Stimulated activated CD8-positive, alpha-beta memory T cell treated with anti-CD3 and anti-CD28 coated beads, Interleukin-15, amount 100 ng/mL, for 24 hours (primary cell): ENCODE results near the gene TEX10.
"Not testable (repeated sequence)": the region's sequence is repeated elsewhere in the genome, so short reads cannot be mapped to it uniquely, and the experiment has no call there.

ENCODE experiments used
- DNase-seq: peaks from one replicate; pipeline ENCODE4 v3.0.0-alpha.2; 2020; ENCODE audit warnings: low read depth

TEX10 gene

GRCh38 chr9:100346836-100347235, 5.9 kb downstream of the TEX10 start:
- no peak for DNase-seq

GRCh38 chr9:100341889-100342288, 10.9 kb downstream of the TEX10 start:
- no peak for DNase-seq

GRCh38 chr9:100340224-100340623, 12.5 kb downstream of the TEX10 start:
- DNase-seq: no peak

- not testable (repeated sequence) for DNase-seq
Measured at GRCh38 chr9:100338736-100339135, 14.0 kb downstream of the TEX10 start.

GRCh38 chr9:100324594-100325200, 28.0 kb downstream of the TEX10 start:
- no peak for DNase-seq

- no peak for DNase-seq
Measured at GRCh38 chr9:100322954-100323536, 29.7 kb downstream of the TEX10 start.

GRCh38 chr9:100317706-100318105, 35.0 kb downstream of the TEX10 start:
- no peak for DNase-seq

GRCh38 chr9:100315561-100315960, 37.2 kb downstream of the TEX10 start:
- DNase-seq: no peak

- no peak for DNase-seq
Measured at GRCh38 chr9:100309992-100310391, 42.8 kb downstream of the TEX10 start.

- no peak for DNase-seq
Measured at GRCh38 chr9:100308965-100309564, 43.7 kb downstream of the TEX10 start.

- no peak for DNase-seq
Measured at GRCh38 chr9:100307080-100307479, 45.7 kb downstream of the TEX10 start.

- DNase-seq: no peak
Measured at GRCh38 chr9:100306283-100306682, 46.5 kb downstream of the TEX10 start.

GRCh38 chr9:100303747-100304146, 49.0 kb downstream of the TEX10 start:
- no peak for DNase-seq

- no peak for DNase-seq
Measured at GRCh38 chr9:100298378-100298777, 54.4 kb downstream of the TEX10 start.

- no peak for DNase-seq
Measured at GRCh38 chr9:100296407-100296806, 56.3 kb downstream of the TEX10 start.

GRCh38 chr9:100295240-100295639, 57.5 kb downstream of the TEX10 start:
- DNase-seq: no peak

- no peak for DNase-seq
Measured at GRCh38 chr9:100294806-100295205, 57.9 kb downstream of the TEX10 start.

- no peak for DNase-seq
Measured at GRCh38 chr9:100294341-100294740, 58.4 kb downstream of the TEX10 start.

- DNase-seq: no peak
Measured at GRCh38 chr9:100292414-100292813, 60.3 kb downstream of the TEX10 start.

- DNase-seq: no peak
Measured at GRCh38 chr9:100290714-100291113, 62.0 kb downstream of the TEX10 start.

- DNase-seq: no peak
Measured at GRCh38 chr9:100287186-100287585, 65.6 kb downstream of the TEX10 start.

- no peak for DNase-seq
Measured at GRCh38 chr9:100286257-100286656, 66.5 kb downstream of the TEX10 start.

GRCh38 chr9:100285601-100286000, 67.1 kb downstream of the TEX10 start:
- no peak for DNase-seq

- DNase-seq: no peak
Measured at GRCh38 chr9:100285080-100285479, 67.7 kb downstream of the TEX10 start.
